ENCODE results near the gene MSX1.

DNA sequence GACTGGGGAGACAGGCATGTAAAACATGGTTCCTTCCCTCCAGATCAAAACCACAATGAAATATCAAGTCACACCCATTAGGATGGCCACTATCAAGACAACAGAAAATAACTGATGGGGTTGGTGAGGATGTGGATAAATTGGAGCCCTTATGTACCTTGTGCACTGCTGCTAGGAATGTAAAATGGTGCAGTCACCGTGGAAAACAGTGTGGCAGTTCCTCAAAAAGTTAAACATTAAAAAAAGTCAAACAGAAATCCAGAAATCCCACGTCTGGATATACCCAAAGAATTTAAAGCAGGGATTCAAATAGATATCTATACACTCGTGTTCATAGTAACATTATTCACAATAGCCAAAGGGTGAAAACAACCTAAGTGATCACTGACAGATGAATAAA lies 35.2 kb upstream of the MSX1 start:
- TF ChIP-seq, protein P1, sequence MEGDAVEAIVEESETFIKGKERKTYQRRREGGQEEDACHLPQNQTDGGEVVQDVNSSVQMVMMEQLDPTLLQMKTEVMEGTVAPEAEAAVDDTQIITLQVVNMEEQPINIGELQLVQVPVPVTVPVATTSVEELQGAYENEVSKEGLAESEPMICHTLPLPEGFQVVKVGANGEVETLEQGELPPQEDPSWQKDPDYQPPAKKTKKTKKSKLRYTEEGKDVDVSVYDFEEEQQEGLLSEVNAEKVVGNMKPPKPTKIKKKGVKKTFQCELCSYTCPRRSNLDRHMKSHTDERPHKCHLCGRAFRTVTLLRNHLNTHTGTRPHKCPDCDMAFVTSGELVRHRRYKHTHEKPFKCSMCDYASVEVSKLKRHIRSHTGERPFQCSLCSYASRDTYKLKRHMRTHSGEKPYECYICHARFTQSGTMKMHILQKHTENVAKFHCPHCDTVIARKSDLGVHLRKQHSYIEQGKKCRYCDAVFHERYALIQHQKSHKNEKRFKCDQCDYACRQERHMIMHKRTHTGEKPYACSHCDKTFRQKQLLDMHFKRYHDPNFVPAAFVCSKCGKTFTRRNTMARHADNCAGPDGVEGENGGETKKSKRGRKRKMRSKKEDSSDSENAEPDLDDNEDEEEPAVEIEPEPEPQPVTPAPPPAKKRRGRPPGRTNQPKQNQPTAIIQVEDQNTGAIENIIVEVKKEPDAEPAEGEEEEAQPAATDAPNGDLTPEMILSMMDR (IDR thresholded peaks at IDR 0.05) = no peak
- TF ChIP-seq POLR2A (IDR thresholded peaks at IDR 0.05) = no peak

Data from lower leg skin (tissue), 3 donors.